GM19238 (cell line): ENCODE measurements around the gene TP63.

Experiments used
- DNase-seq: peaks from one replicate; pipeline ENCODE4 v3.0.0; 2011; ENCODE audit warnings: low spot score; ENCODE audit not compliant: insufficient read length

TP63 gene

DNA sequence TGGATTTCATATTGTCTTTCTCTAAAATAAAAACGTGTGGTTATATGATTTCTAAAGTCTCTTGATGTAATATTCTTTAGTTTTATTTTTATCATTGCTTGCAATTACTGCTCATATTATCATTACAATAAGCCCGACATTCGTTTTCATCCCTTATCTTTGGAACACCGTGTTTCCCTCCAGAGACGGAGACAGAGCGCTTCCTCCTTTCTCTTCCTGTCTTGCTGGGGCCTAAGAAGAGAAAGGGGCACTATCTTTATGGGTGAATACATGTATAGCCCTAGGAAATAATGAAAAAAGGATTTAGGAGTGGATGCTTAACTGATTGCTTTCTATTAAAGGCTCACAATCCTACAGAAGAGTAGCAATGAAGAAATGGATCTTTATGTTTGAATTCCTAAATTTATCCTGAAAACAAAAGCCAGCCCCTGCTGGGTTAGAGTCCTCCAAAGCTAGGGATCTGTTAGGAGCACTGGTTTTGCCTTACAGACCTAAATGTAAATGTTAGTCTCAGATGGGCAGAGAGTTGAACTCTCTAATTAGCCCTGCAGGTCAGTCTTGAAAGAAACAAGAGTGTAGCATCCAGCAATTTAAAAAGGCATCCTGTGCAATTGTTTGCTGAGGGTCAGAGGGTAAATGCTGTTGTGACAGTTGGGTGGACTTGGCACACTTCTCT, 145.1 kb downstream of the TP63 start:
- DNase-seq: no peak

DNA sequence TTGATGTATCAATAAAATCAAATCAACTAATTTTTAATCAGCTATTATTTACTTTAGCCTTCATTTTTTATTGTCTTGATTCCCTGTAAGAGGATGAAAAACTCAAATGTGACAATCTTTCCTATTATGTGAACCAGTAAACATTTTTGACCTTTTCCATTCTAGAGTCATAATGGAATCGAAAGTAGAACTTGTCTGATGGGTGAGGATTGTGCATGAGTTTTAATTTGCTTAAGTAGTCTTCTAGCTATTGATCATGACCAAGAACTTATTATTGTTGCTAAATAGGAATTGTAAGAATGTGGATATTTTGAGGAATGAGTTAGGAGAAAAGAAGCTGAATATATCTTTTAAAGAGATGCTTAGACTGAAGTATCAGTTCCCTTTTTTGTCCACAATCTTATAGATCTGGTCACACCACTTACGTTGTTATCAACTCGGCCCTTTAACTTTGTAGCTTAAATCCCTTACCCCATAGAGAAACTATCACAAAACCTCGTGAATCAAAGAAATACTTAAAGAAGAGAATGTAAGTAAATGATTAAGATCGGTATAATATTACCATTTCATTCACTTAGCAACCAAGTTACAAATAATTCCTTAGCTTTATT, 147.3 kb downstream of the TP63 start:
- no peak for DNase-seq

DNA sequence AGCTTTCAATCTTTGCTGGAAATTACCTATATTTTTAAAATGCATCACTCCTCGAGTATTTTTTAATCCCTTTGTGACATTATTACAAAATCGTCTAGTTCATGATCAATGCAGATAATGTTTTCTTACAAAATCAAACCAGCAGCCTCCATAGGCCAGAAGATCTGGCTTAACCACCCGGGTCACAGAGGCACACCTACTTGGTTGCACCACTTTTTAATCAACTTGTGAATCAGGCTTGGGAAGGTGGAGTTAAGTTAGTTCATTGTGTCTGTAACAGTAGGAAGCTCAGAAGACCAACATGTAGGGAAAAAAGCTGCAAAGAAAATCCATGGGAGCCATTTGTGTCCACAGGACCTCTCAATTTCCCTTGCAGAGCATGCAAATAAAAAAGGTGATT, 148.0 kb downstream of the TP63 start:
- DNase-seq: no peak

DNA sequence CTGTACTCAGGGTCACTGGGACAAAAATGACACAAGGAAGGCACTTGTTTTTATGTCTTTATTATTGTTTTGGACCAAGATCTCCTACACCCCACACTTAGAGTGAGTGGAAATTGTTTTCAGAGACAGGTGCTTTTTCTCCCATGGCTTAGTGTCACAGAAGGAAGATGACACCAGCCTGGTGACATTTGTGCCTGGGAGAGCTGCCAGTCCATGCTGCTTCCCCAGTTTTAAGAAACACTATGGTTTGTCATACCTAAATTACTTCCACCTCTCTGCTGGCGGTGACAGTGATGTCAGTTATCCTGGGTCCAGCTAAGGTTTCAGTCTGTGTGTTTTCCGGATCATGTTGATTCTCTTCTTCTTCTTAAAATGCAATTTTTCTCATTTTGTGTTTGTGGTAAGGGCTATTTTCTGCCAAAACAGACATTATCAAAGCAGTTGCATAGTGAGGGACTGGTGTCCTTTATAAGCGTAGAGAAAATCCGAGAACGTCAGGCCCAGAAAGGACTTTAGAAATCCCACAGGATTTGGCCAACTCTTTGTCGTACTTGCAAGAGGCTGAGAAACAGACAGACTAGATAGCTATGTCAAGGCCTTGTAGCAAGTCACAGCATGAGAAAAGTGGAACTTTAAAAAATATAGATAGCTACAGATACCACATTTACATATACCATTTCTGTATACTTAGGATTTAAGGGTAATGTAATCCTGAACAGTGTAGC, 149.5 kb downstream of the TP63 start:
- DNase-seq: no peak

DNA sequence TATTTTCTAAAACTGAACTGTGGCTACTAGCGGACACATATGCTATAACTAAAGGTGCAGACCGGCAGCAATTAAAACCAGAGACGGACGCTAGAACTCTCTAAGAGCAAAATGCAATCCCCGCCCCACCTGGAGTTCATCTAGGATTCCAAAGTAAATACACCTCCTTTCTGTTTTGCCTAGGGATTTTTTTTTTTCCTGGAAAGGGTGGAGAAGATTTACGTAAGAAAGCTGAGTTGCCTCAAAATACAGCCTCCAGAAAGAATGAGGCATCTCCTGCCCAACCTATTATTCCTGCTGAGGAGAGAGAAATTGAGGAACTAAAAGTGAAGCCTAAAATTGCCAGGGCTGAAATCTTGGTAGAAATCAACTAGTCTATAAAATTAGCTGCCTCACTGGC, 150.2 kb downstream of the TP63 start:
- no peak for DNase-seq

DNA sequence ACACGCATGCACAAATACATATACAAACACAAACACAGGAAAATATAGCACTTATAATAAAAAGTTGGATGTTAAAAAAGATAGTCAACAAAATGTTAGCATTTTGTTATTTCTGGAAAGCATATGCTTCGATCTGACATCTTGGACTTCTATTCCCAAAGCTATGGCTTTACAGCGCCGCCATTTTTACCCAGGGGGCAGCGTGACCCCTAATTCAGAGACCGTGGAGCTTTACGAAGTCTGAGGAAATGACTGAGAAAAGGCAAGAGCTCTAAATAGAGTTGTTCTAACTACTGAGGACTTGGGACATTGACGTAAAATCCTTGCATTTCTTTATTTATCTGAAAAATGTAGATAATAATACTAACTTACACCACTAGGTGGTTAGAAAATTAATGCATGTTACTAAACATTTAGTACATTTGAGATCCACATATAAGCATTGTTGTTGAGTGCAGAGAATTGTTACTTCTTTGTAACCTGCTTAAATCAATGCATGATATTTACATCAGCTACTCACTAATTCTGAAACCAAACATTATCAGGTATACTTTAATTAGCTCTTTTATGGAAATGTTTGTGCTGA, 155.4 kb downstream of the TP63 start:
- DNase-seq: no peak

DNA sequence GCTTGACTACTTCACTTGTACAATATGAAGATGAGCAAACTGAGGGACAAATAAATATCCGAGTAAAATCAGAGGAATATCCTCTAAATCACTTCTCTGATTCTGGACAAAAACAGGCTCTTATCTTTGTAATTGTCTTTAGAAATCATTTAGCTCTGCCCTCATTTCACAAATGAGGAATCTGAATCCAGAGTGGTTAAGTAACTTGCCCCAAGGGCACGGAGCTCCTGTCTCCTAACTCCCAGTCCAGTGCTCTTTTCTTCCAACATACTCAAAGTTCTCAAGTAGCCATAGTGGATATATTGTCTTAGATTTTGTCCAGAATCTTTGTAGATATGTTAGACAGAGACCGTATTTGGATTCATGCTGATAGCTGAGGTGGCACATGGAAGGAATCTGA, 156.0 kb downstream of the TP63 start:
- no peak for DNase-seq

DNA sequence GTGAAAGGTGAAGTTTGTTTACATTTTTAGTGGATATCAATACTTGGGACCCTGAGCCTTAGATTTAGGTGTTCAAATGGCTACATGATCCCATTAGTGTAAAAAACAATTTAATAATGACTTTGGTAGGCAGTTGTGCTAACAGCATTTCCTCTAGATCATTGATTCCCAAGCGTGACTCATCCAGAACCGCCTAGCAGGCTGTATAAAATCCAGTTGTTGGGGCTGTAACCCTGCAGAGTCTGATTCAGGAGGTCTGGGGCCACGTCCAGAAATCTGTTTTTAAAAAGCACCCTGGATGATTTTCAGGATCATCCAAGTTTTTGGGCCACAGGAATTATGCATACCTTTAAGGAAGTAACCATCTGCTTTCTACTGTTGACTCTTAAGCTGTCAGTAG, 156.4 kb downstream of the TP63 start:
- DNase-seq: no peak

DNA sequence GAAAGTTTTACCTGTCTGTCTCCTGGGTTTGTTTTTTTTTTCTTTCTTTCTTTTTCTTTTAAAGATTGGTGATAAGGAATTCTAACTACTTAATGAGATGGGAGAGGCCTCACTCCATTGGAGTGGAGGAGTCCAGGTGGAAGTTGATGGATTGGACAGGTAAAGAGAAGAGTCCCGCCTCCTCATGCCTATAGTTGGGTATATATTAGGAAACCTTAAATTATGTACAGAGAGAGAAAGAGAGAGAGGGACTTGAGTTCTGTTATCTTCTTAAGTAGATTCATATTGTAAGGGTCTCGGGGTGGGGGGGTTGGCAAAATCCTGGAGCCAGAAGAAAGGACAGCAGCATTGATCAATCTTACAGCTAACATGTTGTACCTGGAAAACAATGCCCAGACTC, 158.2 kb downstream of the TP63 start:
- no peak for DNase-seq

DNA sequence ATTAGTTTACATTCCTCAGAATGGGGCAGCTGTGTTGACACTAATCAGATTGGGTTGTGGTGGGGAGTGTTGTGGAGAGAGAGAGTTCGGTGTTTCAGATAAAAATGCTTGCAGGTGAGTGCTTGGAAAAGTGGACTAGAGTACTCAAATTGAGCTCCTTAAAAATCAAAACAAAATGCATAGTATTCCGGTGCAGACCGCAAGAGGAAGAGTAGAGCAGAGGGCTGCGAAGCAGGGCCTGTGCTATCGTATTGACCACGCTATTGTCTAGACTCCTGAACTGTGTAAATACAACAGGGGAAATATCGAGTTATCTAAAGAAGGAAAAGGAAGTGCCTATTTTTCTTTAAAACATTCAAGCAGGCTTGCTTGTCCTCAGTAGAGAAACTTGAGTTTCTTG, 159.5 kb downstream of the TP63 start:
- DNase-seq: no peak

DNA sequence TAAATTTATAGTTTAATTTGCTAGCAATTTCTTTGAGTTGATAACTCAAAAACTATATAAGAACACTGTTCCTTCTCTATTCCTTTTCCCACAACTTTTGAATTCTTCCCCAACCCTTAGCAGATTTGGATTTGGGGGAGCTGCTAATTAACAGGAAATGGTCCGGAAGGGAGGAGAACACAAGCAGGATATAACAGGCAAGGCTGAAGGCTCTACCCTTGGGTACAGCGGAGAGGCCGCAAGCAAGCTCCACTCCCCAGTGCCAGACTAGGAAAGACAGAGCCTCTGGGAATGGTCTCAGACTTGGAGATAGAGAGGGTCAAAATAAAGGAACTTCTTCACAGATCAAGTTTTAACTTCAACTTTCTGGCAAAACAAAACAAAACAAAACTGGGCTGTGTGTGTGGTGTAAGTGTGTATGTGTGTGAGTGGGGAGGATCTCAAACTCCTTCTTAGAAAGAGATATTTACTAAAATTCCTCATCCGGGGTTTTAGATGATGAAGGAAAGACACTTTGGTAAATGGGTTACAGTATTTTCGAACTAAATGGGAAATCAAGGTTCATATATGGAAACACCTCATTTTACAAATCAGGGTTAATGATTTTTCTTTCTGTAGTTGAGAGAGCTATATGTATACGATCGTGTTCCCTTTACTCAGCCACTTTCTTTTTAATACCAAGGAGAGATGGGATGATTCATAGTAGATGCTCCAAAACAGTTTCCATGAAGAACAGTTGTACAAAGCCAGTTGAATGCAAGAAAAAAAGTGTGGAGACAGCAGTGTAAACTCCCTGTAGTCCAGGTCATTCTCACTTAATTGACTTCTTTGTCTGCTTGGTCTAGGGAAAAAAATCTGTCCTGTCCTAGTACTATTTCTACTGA, 161.1 kb downstream of the TP63 start:
- no peak for DNase-seq

DNA sequence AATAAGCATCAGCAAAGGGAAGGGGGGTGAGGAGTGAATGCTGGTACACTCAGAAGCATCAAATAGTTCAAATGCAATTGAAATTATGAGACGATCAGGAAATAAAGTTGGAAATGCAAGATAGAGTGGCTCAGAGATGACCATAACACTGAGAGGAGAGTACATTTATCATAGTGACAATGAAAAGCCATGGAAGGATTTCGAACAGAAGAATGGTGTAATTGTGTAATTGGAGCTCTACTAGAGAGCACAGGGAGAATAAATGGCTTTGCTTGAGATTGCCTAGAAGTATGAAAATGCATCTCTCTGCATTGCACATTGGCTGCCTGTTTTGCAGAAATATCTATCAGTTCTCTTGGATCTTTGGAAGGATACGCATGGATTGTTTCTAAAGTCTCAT, 163.3 kb downstream of the TP63 start:
- DNase-seq: no peak

DNA sequence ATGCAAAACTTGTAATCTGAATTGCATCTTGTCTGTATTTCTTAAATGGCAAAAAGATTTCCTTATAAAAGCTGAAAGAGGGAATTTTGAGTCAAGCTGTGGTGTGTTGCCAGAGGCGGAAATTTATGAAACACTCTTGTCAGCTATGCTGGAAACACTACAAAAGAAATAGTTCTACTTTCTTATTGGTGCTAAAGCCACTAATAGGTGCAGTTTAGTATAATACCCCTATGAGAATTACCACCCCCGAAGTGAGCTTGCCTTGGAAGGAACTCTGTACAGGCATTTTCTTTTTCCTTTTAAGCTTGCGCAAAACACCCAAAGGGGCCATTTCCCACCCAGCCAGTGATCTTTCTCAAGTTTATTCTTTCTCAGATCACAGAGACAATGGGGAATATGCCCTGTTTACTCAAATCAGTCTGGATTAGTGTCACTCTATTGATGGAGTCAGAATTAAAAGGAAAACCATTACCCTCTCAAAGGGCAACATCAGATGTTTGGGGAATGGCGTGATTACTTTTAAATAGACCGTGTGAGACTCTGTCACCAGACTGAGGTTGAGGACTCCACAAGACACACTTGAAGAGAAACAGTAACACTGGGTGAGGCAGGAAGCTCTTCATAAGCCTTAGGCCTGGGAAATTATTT, 166.0 kb downstream of the TP63 start:
- DNase-seq: no peak

DNA sequence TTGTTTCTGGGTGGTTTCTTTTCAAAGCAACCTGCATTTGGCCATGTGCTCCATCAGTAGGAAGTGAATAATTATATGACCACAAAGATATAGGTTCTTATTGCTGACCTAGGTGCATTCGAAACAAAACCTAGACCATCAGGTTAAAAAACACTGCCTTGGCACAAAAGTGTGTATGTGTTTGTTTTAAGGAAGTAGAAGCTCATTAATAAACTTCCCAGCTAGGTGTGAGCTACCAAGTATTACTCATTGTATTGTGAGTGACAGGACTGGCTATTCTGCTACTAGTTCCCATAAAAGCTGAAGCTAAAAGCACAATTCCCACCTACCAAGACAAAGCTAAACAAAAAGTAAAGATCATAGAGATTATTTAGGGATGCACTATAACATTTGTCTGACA, 168.2 kb downstream of the TP63 start:
- no peak for DNase-seq

DNA sequence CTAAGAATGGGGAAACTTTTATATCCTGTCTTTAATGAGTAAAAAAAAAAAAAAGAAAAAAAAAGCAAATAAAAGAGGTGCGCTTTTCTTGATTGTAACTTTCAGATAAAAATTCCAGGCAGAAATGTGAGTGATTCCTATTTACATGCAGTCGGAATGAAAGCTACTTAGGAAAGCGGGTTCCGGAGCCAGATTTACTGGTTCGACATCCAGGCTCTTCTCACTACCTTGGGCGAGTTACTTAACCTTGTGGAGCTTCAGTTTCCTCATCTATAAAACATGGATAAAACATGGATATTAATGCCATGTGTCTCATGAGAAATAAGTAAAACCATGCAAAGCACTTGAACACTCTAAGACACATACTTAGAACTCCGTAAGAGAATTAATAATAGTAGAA, 169.2 kb downstream of the TP63 start:
- no peak for DNase-seq

DNA sequence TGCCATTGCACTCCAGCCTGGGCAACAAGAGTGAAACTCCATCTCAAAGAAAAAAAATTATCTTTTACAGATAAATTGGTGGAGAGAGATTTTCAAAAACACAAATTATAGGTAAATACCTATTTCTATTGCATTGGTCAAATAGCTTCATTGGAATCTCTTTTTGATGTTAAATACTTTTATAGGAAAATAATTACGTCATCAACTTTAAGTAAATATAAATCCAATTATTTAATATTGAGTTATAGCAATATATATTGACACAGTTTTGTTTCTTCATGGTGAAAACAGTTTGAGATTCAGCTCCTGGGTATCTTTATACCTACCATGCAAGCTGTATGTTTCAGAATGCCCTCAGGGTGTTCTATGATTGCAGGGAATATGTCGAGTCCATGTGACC, 172.1 kb downstream of the TP63 start:
- DNase-seq: no peak

DNA sequence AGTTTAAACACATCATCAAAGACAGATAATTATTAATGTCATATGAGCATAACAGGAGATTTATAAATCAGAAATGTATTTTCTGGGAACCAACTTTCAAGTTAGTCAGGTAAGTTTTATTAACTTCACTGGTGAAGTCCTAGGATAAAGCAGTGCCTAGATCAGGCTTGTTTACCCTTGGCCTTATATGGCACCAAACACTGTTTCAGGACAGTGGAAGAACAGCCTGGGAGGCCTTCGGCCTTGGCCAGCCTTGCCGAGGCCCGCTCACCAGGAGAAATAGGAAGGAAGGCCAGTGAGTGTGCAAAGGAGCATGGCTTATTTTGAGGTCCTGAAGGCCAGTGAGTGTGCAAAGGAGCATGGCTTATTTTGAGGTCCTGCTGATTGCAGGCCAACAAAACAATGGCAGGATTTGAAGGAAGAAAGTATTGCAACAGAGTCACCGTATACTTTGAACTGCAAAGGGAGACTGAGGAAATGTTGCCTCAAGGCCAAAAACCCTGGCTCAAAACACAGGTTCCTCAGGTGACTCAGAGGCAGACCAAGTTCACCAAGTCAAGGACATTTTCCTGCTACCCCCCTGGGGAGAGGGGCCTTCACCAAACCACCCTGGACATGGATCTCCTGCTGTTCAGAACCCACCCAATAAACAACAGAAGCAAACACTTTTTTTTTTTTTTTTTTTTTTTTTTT, 174.3 kb downstream of the TP63 start:
- no peak for DNase-seq

DNA sequence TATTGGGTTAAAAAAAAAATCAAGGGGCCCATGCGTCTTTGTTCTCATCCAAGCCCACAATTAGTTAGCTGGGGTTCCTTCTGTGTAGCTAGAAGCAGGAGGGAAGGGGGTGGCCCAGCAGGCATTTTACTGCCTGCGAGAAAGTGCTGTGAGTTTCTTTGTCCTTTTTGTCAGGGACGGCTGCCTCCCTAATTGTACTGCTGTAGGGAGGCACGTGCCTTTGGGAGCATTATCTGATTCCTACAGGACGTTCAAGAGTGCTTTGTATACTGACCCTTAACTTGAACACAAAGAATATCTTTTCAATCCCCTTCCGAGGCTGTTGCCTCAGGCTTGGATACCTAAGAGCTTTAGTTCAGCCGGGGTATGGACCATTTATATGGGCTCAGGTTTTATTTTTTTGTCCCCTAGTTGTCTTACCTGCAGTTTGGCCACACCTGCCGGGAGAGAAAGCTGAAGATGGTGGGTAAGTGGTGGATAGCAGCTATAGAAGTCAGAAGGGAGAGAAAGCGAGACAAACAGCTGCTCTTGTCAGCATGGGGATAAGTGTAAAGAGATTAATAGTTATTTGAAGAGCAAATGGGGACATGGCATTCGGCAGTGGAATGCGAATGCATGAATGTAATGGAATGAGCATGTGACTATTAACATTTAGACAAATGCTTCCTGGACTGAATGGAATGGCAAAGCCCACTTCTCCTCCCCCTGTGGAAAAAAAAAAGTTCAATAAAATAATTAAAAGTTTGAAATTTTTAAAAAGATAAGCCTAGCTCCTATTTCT, 175.2 kb downstream of the TP63 start:
- DNase-seq: no peak

DNA sequence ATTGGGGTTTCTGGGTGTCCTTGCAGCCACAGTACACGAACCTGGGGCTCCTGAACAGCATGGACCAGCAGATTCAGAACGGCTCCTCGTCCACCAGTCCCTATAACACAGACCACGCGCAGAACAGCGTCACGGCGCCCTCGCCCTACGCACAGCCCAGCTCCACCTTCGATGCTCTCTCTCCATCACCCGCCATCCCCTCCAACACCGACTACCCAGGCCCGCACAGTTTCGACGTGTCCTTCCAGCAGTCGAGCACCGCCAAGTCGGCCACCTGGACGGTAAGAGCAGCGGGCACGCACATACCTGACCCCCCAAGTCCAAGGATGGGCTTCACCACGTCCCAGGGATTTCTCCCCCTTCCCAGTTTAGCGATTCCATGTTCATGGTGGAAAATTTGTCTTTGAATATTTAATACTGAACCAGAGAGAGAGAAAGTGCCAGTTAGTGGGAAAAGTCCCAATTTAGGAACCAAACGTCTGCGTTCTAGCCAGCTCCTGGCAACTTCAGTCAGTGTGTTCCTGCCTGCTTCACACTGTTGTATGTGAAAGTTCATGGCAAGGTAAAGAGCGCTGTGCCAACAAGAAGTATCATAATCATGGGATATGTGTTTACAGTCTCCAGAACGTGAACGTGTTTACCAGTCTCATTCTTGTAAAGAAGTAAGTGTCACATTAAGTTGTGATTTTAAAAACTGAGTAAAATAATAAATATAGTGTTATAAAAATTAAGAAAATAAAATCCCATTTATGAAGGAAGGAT, 177.2 kb downstream of the TP63 start:
- DNase-seq: no peak
